ENCODE measurements around the gene MAST3. TPM values are rescaled to one million over a fixed set of nuclear protein-coding genes. Genes with fewer than 3 reads are reported as not detected.

The MAST3 gene
- total RNA-seq, 1 experiment from 2014 or later: 11.5 TPM

DNA sequence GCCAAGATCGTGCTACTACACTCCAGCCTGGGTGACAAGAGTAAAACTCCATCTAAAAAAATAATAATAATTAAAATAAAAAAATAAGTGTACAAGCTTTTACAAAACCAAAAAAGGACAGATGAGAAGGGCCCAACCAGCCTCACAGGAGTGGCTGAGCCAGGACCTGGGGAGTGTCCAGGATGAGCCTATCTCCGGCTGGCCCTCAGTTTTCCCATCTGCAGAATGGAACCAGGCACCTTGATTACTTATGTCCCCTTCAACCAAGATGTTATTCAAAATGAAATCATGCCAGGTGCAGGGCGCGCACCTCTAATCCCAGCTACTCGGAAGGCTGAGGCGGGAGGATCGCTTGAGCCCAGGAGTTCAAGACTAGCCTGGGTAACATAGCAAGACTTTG, 66.5 kb downstream of the MAST3 start:
- H3K27me3 Mint-ChIP-seq (ENCODE audit: low read depth): no peaks in the 10 kb centered on the region
- ATAC-seq (no peak), DNase-seq (ENCODE audit: low spot score) (no peak)
- ChIA-PET POLR2A (no interaction called here), CTCF (interaction anchor here (0.5 to 1.3 kb wide), 4 partner anchors 18 to 87 kb away, joined by 3 to 5 read pairs (median 4); no protein-coding TSS in a partner anchor)
- H3K27ac Mint-ChIP-seq: no peak overlapping the region
- TF ChIP-seq ZNF232 (CRISPR knock-in tag; IDR thresholded peaks at IDR 0.05): no peak
- TF ChIP-seq FOXK1 (CRISPR knock-in tag; IDR thresholded peaks at IDR 0.05): no peak
- no peak for TF ChIP-seq MYBL2 (CRISPR knock-in tag; IDR thresholded peaks at IDR 0.05)
- no peak for TF ChIP-seq SP1 (CRISPR knock-in tag; conservative IDR thresholded peaks at IDR 0.05)
- no peak for TF ChIP-seq SOX15 (CRISPR knock-in tag; IDR thresholded peaks at IDR 0.05)
- TF ChIP-seq SMAD3 (CRISPR knock-in tag; IDR thresholded peaks at IDR 0.05; ENCODE audit: borderline replicate concordance): no peak
- TF ChIP-seq ATF2 (CRISPR knock-in tag; IDR thresholded peaks at IDR 0.05; ENCODE audit: borderline replicate concordance, low read depth): no peak
- no peak for TF ChIP-seq ATF1 (CRISPR knock-in tag; IDR thresholded peaks at IDR 0.05)
- TF ChIP-seq ATF3 (CRISPR knock-in tag; conservative IDR thresholded peaks at IDR 0.05): no peak
- TF ChIP-seq FOXP1 (CRISPR knock-in tag; IDR thresholded peaks at IDR 0.05; ENCODE audit: borderline replicate concordance): no peak
- TF ChIP-seq ZNF512 (CRISPR knock-in tag; IDR thresholded peaks at IDR 0.05; ENCODE audit: borderline replicate concordance): no peak
- TF ChIP-seq RORB (CRISPR knock-in tag; IDR thresholded peaks at IDR 0.05): no peak
- TF ChIP-seq ZBTB43 (CRISPR knock-in tag; IDR thresholded peaks at IDR 0.05): no peak
- TF ChIP-seq, protein P1, sequence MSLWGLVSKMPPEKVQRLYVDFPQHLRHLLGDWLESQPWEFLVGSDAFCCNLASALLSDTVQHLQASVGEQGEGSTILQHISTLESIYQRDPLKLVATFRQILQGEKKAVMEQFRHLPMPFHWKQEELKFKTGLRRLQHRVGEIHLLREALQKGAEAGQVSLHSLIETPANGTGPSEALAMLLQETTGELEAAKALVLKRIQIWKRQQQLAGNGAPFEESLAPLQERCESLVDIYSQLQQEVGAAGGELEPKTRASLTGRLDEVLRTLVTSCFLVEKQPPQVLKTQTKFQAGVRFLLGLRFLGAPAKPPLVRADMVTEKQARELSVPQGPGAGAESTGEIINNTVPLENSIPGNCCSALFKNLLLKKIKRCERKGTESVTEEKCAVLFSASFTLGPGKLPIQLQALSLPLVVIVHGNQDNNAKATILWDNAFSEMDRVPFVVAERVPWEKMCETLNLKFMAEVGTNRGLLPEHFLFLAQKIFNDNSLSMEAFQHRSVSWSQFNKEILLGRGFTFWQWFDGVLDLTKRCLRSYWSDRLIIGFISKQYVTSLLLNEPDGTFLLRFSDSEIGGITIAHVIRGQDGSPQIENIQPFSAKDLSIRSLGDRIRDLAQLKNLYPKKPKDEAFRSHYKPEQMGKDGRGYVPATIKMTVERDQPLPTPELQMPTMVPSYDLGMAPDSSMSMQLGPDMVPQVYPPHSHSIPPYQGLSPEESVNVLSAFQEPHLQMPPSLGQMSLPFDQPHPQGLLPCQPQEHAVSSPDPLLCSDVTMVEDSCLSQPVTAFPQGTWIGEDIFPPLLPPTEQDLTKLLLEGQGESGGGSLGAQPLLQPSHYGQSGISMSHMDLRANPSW (CRISPR knock-in tag; conservative IDR thresholded peaks at IDR 0.05; ENCODE audit: low read depth): no peak
- TF ChIP-seq, protein P2, sequence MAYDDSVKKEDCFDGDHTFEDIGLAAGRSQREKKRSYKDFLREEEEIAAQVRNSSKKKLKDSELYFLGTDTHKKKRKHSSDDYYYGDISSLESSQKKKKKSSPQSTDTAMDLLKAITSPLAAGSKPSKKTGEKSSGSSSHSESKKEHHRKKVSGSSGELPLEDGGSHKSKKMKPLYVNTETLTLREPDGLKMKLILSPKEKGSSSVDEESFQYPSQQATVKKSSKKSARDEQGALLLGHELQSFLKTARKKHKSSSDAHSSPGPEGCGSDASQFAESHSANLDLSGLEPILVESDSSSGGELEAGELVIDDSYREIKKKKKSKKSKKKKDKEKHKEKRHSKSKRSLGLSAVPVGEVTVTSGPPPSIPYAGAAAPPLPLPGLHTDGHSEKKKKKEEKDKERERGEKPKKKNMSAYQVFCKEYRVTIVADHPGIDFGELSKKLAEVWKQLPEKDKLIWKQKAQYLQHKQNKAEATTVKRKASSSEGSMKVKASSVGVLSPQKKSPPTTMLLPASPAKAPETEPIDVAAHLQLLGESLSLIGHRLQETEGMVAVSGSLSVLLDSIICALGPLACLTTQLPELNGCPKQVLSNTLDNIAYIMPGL (CRISPR knock-in tag; IDR thresholded peaks at IDR 0.05): no peak
- no peaks in the 10 kb centered on the region for H3K9me3 Mint-ChIP-seq
- H3K4me1 Mint-ChIP-seq: peaks cover 5% of the 10 kb centered on the region; the same call in 1 of the 2 replicates
- no peak overlapping the region for H3K4me3 Mint-ChIP-seq
- H3K36me3 Mint-ChIP-seq: peaks cover 36% of the 10 kb centered on the region

Data from WTC11 (cell line).